GM18520 (cell line): Measurements from ENCODE around the gene SS18L1.

Experiments used
- ATAC-seq: cut with Tn5 transposase; IDR thresholded peaks from one replicate; pipeline ENCODE4 v1.9.1; 2021; ENCODE audit not compliant: unreplicated experiment

Gene SS18L1

DNA sequence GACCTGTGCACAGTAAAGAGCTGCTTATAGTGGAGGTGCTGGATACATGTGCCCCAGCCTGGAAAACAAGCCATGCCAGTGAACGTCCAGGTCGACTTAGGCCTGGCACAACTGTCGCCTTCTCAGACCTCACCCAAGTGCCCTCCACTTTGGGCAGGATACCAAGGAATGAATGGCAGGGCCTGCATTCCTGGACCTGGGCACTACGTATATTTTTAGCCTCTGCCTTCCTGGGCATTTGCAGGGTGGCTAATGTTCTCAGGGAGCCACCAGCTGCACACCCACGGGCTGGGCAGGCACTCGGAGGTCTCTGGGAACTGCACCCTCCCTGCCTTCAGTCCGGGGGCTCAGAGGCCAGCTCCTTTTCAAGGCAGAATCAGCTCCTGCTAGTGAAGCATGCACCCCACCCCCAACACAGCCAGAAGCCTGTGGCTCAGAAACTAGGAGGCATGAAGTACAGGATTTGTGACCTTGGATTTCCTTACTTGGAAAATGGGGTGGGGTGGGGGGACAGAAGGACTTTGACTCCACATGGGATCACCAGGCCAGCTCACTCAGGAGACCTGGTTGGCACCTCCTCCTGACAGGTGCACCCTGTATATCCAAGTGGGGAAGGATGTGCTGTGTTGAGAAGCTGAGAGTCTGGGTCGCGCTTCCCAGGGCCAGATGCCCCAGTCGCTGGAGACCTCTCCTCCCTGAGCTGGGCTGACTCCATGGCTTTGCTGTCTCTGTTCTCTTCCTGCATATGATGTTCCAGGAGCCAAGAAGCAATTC lies 23.8 kb upstream of the SS18L1 start:
- no peak for ATAC-seq

- ATAC-seq = no peak
Measured at GRCh38 chr20:62120365-62120762, 23.2 kb upstream of the SS18L1 start.

- ATAC-seq = peak; percentile 2
Measured at GRCh38 chr20:62120990-62121775, 22.4 kb upstream of the SS18L1 start.

GRCh38 chr20:62121776-62122653 lies 21.6 kb upstream of the SS18L1 start, which contains the start of gene LSM14B:
TSS of gene LSM14B (plus strand) at chr20:62122475. CDS start at chr20:62122667, 192 bp downstream.
- ATAC-seq = peak; percentile 77

- no peak for ATAC-seq
Measured at GRCh38 chr20:62122654-62123449, 20.7 kb upstream of the SS18L1 start.

GRCh38 chr20:62123450-62124118 lies 20.0 kb upstream of the SS18L1 start:
- no peak for ATAC-seq

GRCh38 chr20:62126141-62126540 lies 17.4 kb upstream of the SS18L1 start:
- no peak for ATAC-seq

GRCh38 chr20:62127799-62128198 lies 15.8 kb upstream of the SS18L1 start:
- ATAC-seq = no peak

GRCh38 chr20:62128502-62128901 lies 15.1 kb upstream of the SS18L1 start:
- no peak for ATAC-seq

DNA sequence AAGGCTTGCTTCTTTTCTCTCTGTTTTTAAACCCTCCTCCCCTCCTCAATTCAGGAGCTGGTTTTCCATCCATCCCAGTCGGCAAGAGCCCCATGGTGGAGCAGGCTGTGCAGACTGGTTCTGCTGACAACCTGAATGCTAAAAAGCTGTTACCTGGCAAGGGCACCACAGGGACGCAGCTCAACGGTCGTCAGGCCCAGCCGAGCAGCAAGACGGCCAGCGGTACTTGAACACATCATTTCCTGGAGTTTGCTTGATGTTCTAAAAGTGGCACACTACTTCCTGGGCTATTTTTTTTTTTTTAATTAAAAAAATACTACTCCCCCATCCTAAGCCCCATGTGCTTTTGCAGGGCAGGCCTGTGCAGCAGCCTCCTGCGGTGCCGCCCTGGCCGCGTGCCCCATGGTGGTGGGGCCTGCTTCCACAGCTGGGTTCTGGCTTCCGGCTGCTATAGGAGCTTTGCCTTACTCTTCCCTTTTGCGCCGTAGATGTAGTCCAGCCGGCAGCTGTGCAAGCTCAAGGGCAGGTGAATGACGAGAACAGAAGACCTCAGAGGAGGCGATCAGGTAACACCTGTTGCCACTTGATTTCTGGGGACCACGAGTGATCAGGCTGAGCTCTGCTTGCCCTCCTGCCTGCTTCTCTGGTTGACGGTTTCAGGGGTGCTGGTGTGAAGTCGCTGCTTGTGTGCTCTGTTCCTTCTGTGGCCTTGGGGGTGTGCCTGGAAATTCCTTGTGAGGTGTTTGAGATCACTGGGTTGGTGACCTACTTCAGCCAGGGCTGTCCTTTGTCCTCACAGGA lies 13.6 kb upstream of the SS18L1 start:
- ATAC-seq = no peak

DNA sequence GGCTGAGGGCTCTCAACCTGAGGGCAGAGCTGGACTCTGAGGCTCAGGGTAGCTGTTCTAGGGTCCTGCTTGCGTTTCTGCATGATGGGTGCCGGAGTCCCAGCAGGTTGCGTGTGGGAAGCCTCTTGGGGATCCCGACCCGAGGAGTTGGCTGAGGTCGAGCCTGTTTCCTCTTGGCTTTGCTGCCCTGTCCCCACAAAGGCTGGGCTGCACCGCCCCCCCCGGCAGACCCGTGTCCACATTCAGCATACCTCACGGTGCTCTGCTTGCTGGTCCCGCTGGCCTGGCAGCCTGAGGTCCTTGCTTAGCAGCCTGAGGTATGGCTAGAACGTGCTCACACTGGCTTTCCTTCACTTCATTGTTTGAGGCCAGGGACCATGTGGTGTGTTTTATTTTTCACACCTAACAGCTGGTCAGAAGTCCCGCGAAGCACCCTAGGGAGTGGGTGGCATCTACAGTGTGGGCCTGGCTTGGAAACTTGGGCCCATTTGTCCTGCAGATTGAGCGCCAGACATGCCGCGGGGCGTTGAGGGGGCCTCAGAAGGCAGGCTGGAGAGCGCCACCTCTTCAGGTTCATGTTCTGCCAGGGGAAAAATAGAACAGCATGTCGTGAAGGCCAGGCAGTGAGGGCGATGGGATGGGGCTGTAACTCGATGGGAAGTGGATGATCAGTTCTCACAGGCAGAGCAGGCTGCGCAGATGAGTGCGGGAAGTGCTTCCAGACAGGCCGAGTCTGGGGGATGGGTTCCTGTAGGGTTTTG lies 11.8 kb upstream of the SS18L1 start:
- ATAC-seq = no peak

- no peak for ATAC-seq
Measured at GRCh38 chr20:62132421-62132820, 11.1 kb upstream of the SS18L1 start.

- ATAC-seq = no peak
Measured at GRCh38 chr20:62133051-62133845, 10.3 kb upstream of the SS18L1 start.

- ATAC-seq = no peak
Measured at GRCh38 chr20:62133864-62134263, 9.7 kb upstream of the SS18L1 start.

DNA sequence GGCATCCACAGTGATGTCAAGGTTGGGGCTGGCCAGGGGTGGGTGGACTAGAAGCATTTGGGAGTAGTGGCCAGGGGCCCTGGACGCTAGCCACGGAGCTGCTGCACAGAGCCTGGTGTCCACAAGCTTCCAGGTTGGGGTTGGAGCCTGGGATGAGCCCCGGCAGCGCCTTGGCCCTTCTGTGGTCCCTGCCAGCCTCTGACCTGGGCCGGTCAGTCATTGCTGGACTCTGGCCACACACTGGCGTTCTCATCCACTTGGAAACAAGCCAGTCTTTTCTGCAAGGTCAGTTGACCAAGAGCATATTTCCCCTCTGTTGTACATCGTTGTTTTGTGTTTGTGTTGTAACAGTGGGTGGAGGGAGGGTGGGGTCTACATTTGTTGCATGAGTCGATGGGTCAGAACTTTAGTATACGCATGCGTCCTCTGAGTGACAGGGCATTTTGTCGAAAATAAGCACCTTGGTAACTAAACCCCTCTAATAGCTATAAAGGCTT lies 8.8 kb upstream of the SS18L1 start:
- ATAC-seq = no peak

GRCh38 chr20:62135573-62136266 lies 7.8 kb upstream of the SS18L1 start:
- ATAC-seq = no peak
